HG03432 (cell line): ENCODE data around the gene MYLK2.
A peak's percentile ranks its signal among the peaks of the same experiment; 100 is the strongest.
"Not testable (repeated sequence)": the region's sequence is repeated elsewhere in the genome, so short reads cannot be mapped to it uniquely, and the experiment has no call there.

Source experiments
- ATAC-seq: cut with Tn5 transposase; IDR thresholded peaks from one replicate; pipeline ENCODE4 v1.9.1; 2021; ENCODE audit warnings: mild to moderate bottlenecking, moderate library complexity; ENCODE audit not compliant: unreplicated experiment

Gene MYLK2

DNA sequence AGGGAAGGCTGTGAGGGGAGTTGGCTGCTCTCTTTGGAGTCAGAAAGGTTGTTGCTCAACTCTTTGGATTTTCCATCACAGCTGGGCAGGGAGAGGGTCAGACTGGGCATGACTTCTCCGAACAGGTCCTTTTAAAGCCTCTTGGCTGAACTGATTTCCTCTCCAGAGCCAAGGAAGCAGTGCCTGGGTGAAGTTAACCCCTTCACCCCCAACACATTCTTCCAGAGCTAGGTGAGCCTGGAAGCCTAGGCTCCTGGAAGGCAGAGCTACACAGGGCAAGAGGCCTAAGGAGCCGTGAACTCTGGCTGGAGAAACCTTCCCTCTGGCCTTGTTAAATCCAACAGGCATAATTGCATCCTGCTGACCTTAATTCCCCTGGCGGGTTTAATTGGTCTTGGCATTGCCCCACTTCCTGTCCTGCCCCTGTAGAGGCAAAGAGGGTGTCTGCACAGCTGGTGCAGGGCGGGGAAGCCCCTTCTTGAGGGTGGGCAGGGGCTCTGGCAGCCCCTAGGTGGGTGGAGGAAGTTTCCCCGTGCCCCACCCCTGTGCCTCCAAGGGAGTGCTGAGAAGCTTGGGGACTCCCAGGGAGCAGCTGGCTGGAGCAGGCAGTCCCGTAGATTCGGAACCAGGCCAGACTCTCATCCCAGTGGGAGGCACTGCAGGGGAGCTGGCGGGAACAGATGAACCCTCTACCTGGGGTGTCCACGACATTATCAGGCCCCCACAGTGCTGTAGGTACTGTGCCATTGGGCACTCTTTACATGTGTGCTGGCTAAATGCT, 3.6 kb upstream of the MYLK2 start:
- ATAC-seq: no peak

- no peak for ATAC-seq
Measured at GRCh38 chr20:31816221-31816620, 2.9 kb upstream of the MYLK2 start.

DNA sequence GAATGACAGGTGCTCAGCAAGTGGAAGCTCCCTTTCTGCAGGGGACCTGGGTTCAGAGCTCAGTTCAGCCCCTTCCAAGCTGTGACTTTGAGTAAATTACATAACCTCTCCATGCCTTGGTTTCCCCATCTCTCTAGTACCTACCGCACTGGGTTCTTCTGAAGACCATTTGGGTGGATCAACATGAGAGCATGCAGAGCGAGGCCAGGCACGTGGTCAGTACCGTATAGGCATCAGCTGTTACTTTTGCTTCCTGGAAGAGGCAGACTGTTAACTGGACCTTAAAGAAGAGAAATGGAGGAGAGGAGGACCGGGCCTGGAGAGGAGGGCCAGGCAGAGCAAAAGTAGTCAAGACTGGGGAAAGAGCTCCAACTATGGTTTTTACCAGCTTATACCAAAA, 1.7 kb upstream of the MYLK2 start:
- no peak for ATAC-seq

DNA sequence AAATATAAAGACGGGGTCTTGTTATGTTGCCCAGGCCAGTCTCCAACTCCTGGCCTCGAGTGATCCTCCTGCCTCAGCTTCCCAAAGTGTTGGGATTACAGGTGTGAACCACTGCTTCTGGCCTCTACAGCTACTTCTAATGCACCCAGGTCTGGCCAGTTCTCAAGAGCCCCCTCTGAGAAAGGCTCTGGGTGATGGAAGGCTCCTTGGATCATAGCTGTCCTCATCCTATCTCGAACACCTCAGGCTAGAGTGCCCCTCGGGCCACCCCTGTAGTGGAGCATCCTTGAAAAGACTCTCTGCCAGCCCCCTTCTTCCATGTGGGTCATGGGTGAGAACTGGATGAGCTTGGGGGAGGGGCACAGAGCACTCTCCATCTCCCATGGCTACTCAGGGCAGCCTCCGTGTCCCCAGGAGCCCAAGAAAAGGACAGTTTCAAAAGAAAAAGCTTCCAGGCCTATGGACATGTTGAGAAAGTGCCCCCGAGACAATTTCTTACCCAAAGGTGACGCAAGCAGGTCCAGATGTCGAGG, 714 bp upstream of the MYLK2 start:
- ATAC-seq: no peak

DNA sequence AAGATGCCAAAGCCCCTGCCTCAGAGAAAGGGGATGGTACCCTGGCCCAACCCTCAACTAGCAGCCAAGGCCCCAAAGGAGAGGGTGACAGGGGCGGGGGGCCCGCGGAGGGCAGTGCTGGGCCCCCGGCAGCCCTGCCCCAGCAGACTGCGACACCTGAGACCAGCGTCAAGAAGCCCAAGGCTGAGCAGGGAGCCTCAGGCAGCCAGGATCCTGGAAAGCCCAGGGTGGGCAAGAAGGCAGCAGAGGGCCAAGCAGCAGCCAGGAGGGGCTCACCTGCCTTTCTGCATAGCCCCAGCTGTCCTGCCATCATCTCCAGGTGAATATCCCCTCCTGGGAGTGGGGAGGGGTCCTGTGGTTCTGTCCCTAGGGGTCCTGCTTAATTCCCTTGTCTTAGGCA, 1.1 kb downstream of the MYLK2 start:
- no peak for ATAC-seq

DNA sequence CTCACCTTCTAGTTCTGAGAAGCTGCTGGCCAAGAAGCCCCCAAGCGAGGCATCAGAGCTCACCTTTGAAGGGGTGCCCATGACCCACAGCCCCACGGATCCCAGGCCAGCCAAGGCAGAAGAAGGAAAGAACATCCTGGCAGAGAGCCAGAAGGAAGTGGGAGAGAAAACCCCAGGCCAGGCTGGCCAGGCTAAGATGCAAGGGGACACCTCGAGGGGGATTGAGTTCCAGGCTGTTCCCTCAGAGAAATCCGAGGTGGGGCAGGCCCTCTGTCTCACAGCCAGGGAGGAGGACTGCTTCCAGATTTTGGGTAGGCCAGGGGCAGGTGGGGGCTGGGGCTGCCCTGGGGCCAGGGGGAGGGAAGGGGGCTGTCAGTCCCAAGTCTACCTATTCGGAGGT, 2.3 kb downstream of the MYLK2 start:
- no peak for ATAC-seq

- peak; percentile 75 for ATAC-seq
Measured at GRCh38 chr20:31822421-31823330, 3.5 kb downstream of the MYLK2 start.

DNA sequence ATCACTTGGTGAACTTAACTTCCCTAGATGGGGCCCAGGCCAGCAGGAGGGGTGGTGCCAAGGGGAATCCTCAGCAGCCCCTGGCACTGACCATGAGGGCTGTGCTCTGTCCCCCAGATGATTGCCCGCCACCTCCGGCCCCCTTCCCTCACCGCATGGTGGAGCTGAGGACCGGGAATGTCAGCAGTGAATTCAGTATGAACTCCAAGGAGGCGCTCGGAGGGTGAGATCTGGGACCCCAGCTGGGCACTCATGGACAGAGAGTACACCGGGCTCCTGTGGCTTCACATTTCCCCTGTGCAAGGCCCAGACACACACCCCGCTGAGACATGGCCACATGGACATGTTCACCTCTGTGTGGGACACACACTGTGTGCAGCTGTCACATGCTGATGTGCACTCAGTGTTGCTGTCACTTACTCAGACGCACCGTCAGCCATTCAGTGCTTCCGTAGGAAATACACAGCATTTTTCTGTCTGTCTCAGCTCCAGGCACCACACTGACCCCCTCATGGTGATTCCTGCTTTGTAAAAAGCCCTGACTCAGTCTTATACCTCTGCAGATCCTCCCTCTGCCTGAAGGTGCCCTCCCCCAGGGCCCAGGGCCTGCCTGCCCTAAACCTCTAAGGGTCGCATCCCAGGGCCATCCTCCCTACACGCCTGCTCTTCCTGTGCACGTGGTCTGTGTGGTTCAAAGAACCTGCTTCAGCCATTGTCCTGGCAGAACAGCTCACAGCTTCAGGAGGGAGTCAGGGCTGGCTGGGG, 4.4 kb downstream of the MYLK2 start:
- ATAC-seq: no peak

DNA sequence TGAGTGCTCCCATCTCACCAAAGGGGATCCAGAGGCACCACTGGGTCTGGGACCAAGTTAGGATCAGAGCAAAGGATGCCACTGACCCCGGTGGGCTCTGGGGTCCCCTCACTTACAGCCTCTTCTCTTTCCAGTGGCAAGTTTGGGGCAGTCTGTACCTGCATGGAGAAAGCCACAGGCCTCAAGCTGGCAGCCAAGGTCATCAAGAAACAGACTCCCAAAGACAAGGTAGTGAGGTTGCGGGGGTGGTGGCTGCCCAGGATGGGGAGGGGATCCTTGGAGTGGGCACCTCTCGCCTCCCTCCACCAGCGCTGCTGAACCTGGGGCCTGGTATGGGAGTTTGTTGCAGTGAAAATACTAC, 4.9 kb downstream of the MYLK2 start:
- ATAC-seq: no peak

DNA sequence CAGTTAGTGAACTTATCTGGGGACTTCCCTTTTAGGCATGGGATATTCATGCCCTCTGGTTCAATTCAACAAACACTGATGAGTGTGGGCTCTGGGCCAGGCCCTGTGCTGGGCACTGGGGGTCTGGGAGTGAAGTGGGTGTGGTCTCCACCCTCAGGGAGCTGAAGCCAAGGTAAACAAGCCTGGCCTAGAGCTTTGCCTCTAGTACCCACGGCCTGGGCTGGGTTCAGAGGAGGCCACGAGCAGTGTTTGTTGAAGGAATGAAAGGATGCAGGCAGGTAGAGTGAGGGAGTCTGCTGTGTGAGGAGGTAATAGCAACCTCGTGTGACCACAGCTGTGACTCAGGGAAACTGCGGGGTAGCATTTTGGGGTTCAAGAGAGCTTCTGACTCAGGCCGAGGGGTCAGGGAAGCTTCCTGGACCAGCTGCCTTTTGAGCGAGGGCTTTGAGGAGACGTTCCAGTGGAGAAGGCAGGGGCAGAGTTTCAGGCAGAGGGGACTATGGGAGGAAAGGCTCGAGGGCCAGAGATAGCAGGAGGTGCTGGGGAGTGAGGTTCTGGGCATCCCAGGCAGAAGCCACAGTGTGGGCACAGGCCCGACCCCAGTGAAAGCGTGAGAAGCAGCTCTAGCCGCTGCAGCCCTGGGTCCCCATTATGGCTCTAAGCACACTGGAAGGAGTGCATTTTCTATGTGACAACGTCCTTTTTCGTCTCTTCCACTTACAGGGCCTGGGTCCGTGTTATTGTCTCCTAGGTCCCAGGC, 5.6 kb downstream of the MYLK2 start:
- ATAC-seq: no peak

DNA sequence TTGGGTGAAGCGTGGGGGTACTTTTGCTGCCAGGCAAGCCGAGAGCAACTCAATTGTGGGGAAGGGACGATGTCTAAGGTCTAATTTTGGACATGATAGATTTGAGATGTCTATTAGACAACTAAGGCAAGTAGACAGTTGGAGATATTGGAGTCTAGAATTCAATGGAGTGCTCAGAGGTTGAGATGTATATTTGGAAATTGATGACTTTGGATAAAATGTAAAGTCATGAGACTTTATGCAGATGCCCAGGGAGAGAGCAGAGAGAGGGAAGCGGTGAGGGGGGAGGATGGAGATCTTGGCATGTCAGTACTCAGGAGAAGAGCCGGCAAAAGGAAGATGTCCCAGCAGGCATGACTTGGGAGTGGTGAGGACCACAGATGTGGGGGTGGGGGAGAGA, 6.9 kb downstream of the MYLK2 start:
- ATAC-seq: no peak

DNA sequence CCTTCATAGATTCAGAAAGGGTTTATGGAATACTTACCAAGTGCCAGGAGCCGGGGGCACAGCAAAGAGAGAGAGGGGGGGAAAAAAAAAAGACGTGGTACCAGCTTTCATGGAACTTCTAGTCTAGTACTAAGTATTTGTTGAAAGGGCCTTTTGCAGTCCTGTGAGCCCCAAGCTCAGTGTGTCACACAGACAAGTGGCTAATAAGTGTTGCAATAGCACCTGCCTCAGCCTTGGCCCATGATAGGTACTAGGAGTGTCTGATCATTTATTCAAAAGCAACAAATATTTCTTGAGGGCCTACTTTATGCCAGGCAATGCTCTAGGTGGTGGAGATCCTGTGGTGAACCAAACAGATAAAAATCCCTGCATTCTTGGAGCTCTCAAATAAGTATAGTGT, 7.9 kb downstream of the MYLK2 start:
- no peak for ATAC-seq

DNA sequence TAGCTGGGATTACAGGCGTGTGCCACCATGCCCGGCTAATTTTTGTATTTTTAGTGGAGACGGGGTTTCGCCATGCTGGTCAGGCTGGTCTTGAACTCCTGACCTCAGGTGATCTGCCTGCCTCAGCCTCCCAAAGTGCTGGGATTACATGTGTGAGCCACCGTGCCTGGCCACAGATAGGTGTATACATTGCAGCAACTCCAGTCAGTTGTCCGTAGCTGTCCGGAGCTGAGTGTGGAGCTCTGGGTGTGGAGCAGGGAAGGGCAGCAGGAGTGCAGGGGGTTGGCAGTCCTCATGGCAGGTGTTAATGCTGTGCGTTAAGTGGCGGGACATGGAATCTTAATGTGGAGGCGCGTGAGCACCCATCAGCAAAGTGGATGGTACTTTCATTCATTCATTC, 8.9 kb downstream of the MYLK2 start:
- not testable (repeated sequence) for ATAC-seq

DNA sequence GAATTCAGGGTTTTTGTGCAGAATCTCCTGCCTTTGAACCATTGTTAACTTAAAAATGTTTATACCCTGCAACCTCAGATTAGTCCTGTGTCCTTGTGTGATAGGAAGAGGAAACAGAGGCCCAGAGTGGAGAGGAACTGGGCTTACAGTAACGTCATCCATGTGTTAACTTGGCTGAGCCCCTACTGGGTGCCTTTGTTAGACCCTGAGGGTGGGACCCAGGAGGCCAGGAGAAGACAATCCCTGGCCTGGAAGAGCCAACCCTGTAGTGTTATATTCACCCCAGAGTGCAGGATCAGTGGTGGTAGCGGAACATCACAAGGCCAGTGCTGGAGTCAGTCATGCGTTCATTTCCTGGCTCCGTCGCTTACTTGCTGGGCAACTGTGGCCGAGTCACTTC, 10.6 kb downstream of the MYLK2 start:
- ATAC-seq: no peak

GRCh38 chr20:31830406-31830981, 11.3 kb downstream of the MYLK2 start:
- no peak for ATAC-seq

DNA sequence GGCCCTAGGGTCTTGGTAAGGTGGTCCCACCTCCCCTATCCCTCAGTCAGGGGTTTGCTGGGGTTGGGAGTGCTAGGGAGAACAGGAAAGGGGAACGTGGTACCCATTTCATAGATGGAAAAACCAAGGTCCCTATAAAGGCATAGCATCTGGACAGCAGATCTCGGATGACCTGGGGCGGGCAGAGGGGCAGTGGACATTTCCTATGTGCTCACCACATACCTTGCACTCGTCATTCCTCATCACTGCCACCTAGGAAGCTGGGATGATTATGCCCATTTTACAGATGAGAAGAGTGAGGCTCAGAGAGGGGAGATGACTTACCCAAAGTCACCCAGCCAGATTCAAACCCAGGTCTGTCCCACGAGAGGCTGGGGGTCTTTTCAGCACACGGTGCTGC, 12.1 kb downstream of the MYLK2 start:
- ATAC-seq: no peak

GRCh38 chr20:31831771-31832306, 12.7 kb downstream of the MYLK2 start:
- ATAC-seq: no peak

DNA sequence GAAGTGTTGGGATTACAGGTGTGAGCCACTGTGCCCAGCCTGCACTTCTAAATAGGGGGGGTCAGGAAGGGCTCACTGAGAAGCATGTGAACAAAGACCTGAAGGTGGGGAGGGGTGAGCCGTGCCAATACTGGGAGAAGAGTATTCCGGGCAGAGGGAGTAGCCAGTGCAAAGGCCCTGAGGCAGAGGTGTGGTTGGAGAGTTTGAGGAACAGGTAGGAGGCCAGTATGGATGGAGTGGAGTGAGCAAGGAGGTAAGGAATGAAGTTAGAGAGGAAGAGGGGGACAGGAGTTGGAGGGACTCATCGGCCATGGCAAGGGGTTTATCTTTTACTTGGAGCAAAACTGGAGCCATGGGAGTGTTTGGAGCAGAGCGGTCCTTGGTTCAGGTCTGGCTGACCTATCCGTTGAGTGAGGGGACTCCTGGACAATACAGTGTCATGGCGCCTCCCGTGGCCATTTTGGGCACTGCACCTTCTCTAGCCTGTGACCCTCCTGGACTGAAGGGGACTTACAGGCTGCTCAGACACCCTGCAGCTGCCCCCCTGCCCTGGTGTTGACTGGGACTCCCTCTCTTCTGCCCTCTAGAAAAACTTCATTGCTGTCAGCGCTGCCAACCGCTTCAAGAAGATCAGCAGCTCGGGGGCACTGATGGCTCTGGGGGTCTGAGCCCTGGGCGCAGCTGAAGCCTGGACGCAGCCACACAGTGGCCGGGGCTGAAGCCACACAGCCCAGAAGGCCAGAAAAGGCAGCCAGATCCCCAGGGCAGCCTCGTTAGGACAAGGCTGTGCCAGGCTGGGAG, 14.2 kb downstream of the MYLK2 start:
- no peak for ATAC-seq

DNA sequence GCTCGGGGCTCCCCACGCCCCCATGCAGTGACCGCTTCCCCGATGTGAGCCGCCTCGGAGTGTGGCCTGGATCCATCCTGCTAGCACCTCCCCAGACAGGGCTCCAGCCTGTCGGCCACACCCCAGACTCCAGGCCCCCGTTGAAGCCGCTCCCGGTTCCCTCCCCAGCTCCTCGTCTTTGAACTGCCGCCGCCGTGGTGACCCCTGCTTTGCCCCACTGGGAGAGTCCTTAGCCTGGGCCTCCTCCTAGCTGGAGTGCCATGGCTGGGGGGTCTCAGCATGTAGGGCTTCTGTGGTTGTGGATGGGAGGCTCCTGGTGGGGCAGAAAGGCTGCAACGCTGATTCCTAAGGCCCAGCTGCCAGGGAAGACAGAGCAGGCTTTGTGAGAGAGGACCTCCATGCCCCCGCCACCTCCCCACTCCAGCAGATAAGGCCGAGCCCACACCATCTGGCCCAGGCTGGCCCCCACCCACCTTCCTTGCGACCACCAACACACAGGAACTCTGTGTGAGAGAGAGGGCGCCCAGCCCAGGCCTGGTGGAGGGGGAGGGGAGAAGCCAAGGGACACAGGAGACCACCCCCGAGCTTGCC, 14.9 kb downstream of the MYLK2 start:
- ATAC-seq: no peak
